ENCODE measurements around the gene TUT7.

The TUT7 gene

GRCh38 chr9:86336058-86336457 is 18.2 kb downstream of the TUT7 start:
- H3K4me3 ChIP-seq (ENCODE audit: low read depth, low read length): no peak overlapping the region
- TF ChIP-seq CTCF (IDR thresholded peaks at IDR 0.05; ENCODE audit: insufficient read depth, low read depth, low read length, missing control alignments): no peak
- DNase-seq (ENCODE audit: low read depth): no peak

- H3K4me3 ChIP-seq (ENCODE audit: low read depth, low read length): no peak overlapping the region
- no peak for DNase-seq (ENCODE audit: low read depth)
- no peak for TF ChIP-seq CTCF (IDR thresholded peaks at IDR 0.05; ENCODE audit: insufficient read depth, low read depth, low read length, missing control alignments)
These were observed 20.6 kb downstream of the TUT7 start for GRCh38 chr9:86333651-86334050.

GRCh38 chr9:86330186-86330585 is 24.0 kb downstream of the TUT7 start:
- TF ChIP-seq CTCF (IDR thresholded peaks at IDR 0.05; ENCODE audit: insufficient read depth, low read depth, low read length, missing control alignments): no peak
- no peak overlapping the region for H3K4me3 ChIP-seq (ENCODE audit: low read depth, low read length)

GRCh38 chr9:86329649-86330048 is 24.6 kb downstream of the TUT7 start:
- no peak overlapping the region for H3K4me3 ChIP-seq (ENCODE audit: low read depth, low read length)
- no peak for DNase-seq (ENCODE audit: low read depth)
- TF ChIP-seq CTCF (IDR thresholded peaks at IDR 0.05; ENCODE audit: insufficient read depth, low read depth, low read length, missing control alignments): no peak

More at GRCh38 chr9:86330186-86330585, 24.0 kb downstream of the TUT7 start:
- no peak for DNase-seq (ENCODE audit: low read depth)

- DNase-seq (ENCODE audit: low read depth): no peak
- no peak for TF ChIP-seq CTCF (IDR thresholded peaks at IDR 0.05; ENCODE audit: insufficient read depth, low read depth, low read length, missing control alignments)
These were observed 26.1 kb downstream of the TUT7 start for GRCh38 chr9:86328156-86328555.

GRCh38 chr9:86326536-86326935 is 27.7 kb downstream of the TUT7 start:
- TF ChIP-seq CTCF (IDR thresholded peaks at IDR 0.05; ENCODE audit: insufficient read depth, low read depth, low read length, missing control alignments): no peak
- DNase-seq (ENCODE audit: low read depth): no peak

More at GRCh38 chr9:86328156-86328555, 26.1 kb downstream of the TUT7 start:
- no peak overlapping the region for H3K4me3 ChIP-seq (ENCODE audit: low read depth, low read length)

GRCh38 chr9:86324901-86325300 is 29.3 kb downstream of the TUT7 start:
- H3K4me3 ChIP-seq (ENCODE audit: low read depth, low read length): no peak overlapping the region
- TF ChIP-seq CTCF (IDR thresholded peaks at IDR 0.05; ENCODE audit: insufficient read depth, low read depth, low read length, missing control alignments): no peak

More at GRCh38 chr9:86326536-86326935, 27.7 kb downstream of the TUT7 start:
- no peak overlapping the region for H3K4me3 ChIP-seq (ENCODE audit: low read depth, low read length)

More at GRCh38 chr9:86324901-86325300, 29.3 kb downstream of the TUT7 start:
- no peak for DNase-seq (ENCODE audit: low read depth)

Data from GM12865 (cell line).